ENCODE measurements around the gene HOATZ.

The HOATZ gene

DNA sequence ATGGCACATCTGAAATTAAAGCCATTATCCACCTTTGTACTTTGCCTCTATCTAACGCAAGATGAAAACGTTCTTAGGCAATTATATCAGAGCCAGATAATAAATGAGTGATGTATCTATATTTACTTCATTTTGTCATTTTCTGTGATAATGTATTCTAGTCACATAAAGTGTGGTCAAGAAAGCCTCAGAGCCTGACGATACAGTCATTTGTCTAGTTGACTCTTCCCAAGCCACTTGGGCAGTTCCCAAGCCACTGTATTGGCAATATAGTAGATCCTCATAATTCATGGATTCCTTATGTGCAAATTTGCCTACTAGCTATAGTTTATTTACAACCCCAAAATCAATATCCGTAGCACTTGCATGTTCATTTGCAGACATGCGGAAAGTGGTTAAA lies 7.8 kb downstream of the HOATZ start:
- no peak for DNase-seq (ENCODE audit: low spot score)

- DNase-seq (ENCODE audit: low spot score) = no peak
These were observed 8.8 kb downstream of the HOATZ start for GRCh38 chr11:111523343-111523742.

- no peak for DNase-seq (ENCODE audit: low spot score)
These were observed 9.5 kb downstream of the HOATZ start for GRCh38 chr11:111524056-111524455.

- DNase-seq (ENCODE audit: low spot score) = no peak
These were observed 10.9 kb downstream of the HOATZ start for GRCh38 chr11:111525456-111525855.

DNA sequence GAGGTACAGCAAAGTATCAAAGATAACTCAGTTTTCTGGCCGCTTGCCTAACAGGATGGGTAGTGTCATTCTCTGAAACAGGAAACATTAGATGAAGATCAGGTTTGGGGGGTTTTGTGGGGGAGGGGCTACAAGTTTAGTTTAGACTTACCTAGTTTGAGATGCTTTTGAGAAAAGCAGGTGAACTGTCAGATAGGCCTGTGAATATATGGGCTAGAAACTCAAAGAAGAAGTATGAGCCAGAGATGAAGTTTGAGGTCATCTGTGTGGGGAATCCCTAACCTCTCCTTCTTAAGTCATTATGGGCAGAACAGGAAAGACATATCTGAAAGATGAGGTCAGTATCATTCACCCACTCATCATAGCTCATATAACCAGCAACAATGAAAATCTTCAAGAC lies 11.9 kb downstream of the HOATZ start:
- no peak for DNase-seq (ENCODE audit: low spot score)

DNA sequence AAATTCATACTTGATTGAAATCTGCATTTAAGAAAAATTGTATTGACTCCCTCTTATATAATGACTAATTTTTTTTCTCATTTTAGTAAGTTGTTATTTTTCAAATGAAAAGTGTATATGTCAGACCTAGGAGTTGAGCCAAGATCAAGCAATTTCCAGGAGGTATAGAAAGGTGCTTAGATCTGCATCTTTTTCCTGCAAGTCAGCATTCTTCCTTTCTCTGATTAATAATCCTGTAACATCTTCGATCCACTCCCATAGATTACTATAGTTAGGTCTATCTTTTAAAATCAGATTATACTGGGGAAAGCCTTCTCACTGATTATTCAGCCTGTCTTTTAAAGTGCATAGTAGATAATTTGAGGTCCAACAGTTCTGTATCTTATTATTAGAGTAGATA lies 12.7 kb downstream of the HOATZ start:
- DNase-seq (ENCODE audit: low spot score) = no peak

GRCh38 chr11:111528557-111528956 lies 14.0 kb downstream of the HOATZ start:
- no peak for DNase-seq (ENCODE audit: low spot score)

DNA sequence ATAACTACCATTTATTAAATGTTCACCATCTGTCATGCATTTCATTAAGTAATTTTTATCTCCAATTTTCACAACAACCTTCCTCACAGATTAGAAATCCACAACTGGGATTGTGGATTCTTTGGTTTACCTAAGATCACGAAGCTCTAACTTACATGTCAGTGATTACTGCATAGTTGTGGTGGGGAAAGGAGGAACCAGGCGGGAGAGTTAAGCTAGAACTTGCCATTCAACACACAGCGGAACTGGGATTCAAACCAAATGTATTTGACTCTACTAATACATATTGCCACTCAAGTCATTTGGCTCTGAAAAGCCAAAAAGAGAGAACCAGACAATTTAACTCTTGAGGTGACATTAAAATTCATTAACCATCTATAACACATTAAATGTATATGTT lies 15.5 kb downstream of the HOATZ start:
- DNase-seq (ENCODE audit: low spot score) = no peak

GRCh38 chr11:111531136-111531535 lies 16.6 kb downstream of the HOATZ start:
- DNase-seq (ENCODE audit: low spot score) = no peak

GRCh38 chr11:111531687-111532364 lies 17.2 kb downstream of the HOATZ start:
- no peak for DNase-seq (ENCODE audit: low spot score)

- DNase-seq (ENCODE audit: low spot score) = no peak
These were observed 17.8 kb downstream of the HOATZ start for GRCh38 chr11:111532365-111532709.

- DNase-seq (ENCODE audit: low spot score) = no peak
These were observed 20.7 kb downstream of the HOATZ start for GRCh38 chr11:111535281-111535680.

DNA sequence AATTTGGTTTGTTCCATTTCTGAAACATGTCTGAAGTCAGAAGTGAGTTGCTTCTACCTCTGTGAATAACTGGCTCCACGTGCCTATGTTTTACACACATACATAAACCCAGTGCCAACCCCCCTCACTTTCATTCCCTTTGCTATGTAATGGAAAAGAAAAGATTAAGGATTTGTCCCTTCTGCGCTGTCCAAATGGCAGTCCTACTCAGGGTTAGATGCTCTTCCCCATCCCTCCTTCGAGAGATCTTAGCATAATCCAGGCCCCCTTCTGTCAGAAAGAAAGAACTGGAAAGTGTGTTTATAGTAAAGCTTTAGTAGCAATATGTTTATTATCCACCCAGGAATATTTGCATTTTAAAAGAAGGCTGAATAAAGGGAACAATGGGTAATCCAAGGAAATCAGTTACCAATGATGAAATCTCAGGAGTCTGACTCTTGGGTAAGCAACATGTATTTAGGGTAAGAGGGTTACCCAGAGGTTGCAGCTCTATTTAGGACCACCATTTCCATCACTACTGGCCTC lies 22.8 kb downstream of the HOATZ start:
- DNase-seq (ENCODE audit: low spot score) = no peak

- no peak for DNase-seq (ENCODE audit: low spot score)
These were observed 24.0 kb downstream of the HOATZ start for GRCh38 chr11:111538407-111539114.

DNA sequence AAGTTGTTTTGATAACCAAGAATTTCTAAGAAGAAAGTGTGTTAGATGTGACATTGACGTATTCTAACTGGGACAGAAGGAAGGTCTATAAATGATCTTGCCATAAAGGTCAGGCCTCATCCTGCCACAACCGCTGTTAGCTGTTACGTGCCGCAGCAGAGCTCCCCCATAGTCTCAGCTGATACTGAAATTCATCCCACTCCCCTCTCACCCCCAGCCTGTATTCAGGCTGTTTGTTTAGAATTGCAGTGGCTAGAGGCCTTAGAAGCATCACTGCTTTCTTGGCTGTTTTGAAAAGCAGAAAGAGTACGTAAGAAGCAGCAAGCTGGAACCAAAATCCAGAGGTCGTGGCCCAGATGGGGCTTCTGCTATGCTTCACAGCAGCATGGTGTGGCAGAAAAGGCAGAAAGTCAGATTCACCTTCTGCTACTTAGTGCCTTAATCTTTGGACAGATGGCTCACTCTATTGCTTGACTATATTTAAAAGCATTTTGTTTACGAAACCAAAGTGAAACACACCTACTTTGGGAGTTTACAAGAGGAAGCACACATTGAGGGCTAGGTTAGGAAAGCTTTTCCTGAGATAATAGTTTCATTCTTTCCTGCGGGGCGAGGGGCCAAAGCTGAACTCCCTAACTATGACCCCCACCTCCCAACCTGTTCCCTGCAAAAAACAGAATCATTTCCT lies 25.0 kb downstream of the HOATZ start:
- no peak for DNase-seq (ENCODE audit: low spot score)

DNA sequence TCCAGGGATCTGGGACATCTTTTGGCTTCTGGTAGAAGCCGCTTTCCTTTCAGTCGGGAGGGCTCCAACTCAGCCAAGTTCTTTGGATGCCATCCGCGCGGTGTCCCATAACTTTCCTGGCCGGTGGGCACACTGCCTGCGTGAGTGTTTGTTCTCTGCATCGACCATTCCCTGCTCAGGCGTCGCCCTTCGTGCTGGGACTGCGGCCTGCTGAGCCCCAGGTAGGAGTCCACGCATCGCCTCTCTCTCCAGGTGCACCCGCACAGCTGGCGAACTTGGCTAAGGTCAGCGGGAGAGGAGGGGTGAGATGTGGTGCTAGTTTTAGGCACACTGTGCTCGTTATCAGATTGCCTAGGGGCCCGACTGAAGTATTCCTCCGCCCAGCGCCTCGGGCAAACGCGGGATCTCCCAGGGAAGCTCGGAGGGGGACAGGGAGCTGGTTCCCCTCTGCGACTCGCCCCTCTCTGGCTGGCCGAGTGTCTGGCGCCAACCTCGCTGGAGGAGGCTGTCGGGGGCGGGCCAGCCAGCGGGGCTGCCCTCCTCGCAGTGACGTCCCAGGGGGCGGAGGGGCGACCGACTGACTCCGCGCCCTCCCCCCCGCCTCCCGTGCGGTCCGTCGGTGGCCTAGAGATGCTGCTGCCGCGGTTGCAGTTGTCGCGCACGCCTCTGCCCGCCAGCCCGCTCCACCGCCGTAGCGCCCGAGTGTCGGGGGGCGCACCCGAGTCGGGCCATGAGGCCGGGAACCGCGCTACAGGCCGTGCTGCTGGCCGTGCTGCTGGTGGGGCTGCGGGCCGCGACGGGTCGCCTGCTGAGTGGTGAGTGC lies 25.7 kb downstream of the HOATZ start, which contains the start of gene LAYN:
LAYN (plus strand) TSS at position 607 of the 823 bp plus-strand sequence; CDS start at position 731, 124 bp downstream.
- no peak for DNase-seq (ENCODE audit: low spot score)

- DNase-seq (ENCODE audit: low spot score) = no peak
These were observed 26.3 kb downstream of the HOATZ start for GRCh38 chr11:111540937-111541253.

- DNase-seq (ENCODE audit: low spot score) = no peak
These were observed 26.9 kb downstream of the HOATZ start for GRCh38 chr11:111541254-111542061.

- DNase-seq (ENCODE audit: low spot score) = no peak
These were observed 28.2 kb downstream of the HOATZ start for GRCh38 chr11:111542606-111543275.

GRCh38 chr11:111548525-111548924 lies 33.9 kb downstream of the HOATZ start:
- no peak for DNase-seq (ENCODE audit: low spot score)

Measured in hematopoietic multipotent progenitor cell treated with erythropoietin and hydrocortisone succinate and interleukin-3 and kit ligand, for 17 days (in vitro differentiated cells).